Endothelial cell of umbilical vein (primary cell): ENCODE measurements around the gene CCNY.

Source experiments
- CTCF ChIP-seq, 2 donors: IDR thresholded peaks; 1 replicate in 1 of 2; 2 replicates in 1 of 2; pipeline ENCODE4 v1.5.1; 2011; ENCODE audit warnings: low read length in 2 of 2, mild to moderate bottlenecking in 2 of 2, moderate library complexity in 2 of 2, control low read depth in 1 of 2, inconsistent platforms in 1 of 2, low read depth in 1 of 2; ENCODE audit not compliant: insufficient read depth in 1 of 2; ENCODE audit errors: extremely low read depth in 1 of 2
- EZH2 ChIP-seq: IDR thresholded peaks from 2 replicates; pipeline ENCODE4 v1.6.1; 2012; ENCODE audit warnings: borderline replicate concordance, low read depth, mild to moderate bottlenecking, moderate library complexity, low read length, inconsistent platforms; ENCODE audit not compliant: severe bottlenecking
- MYC ChIP-seq: IDR thresholded peaks from one replicate; pipeline ENCODE4 v1.6.1; 2011; ENCODE audit warnings: mild to moderate bottlenecking, low read depth, low read length
- POLR2A ChIP-seq: IDR thresholded peaks from 2 replicates; pipeline ENCODE4 v1.6.1; 2012; ENCODE audit warnings: low read depth, mild to moderate bottlenecking, control low read depth, low read length
- POLR2AphosphoS5 ChIP-seq: IDR thresholded peaks from 2 replicates; pipeline ENCODE4 v1.6.1; 2012; ENCODE audit warnings: low read depth, mild to moderate bottlenecking, control low read depth, low read length, moderate library complexity; ENCODE audit not compliant: insufficient read depth
- TF ChIP-seq, protein P1 (sequence below): IDR thresholded peaks from 2 replicates; pipeline ENCODE4 v1.6.1; 2011; ENCODE audit not compliant: insufficient read depth, insufficient read length

DNA sequence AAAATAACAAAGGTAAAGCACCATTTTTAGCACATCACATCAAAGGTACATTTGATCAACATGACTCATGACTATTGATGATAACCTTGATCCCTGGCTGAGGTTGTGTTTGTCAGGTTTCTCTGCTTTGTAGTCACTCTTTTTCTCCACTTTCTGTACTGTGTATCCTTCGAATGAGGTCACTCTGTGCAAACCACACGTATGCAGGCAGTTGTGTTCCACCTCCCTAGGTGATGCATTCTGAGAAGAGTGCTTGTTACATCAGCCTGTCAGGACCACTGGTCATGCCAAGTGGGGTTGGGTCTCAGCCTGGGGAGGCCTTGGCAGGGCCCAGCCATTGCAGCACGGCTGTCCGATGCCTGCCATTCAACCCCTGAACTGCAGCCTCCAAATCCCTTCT lies 206.0 kb downstream of the CCNY start:
- TF ChIP-seq, protein P1, sequence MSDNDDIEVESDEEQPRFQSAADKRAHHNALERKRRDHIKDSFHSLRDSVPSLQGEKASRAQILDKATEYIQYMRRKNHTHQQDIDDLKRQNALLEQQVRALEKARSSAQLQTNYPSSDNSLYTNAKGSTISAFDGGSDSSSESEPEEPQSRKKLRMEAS, result no peak
- TF ChIP-seq CTCF (IDR thresholded peaks at IDR 0.05; ENCODE audit: extremely low read depth in 1 of 2, insufficient read depth in 1 of 2, low read depth in 1 of 2, low read length in 2 of 2) (no peak), POLR2AphosphoS5 (no peak), MYC (no peak), EZH2 (no peak), POLR2A (no peak)
